RWPE1 (cell line): Measurements from ENCODE around the gene DRD3.

Source experiments
- CTCF ChIA-PET: fragments of 350-600 bp; sonication (Branson Sonifier 250); formaldehyde crosslinking; extraction: SDS; loops from one replicate; lab custom pipeline; 2021; lab: Yijun Ruan, JAX
- POLR2A ChIA-PET: fragments of 400-600 bp; formaldehyde crosslinking; extraction: SDS; loops from one replicate; lab custom pipeline; 2020; ENCODE audit warnings: antibody characterized with exemption; ENCODE audit not compliant: low non-redundant PET; lab: Yijun Ruan, JAX
- DNase-seq: peaks from one replicate; pipeline ENCODE4 v3.0.0; 2012; ENCODE audit warnings: low spot score
- H3K27ac ChIP-seq: fragments of 450-650 bp; 2 replicates; pipeline ENCODE4 v1.5.1; 2017
- TF ChIP-seq, protein P1 (sequence below): fragments of 450-650 bp; conservative IDR thresholded peaks from 2 replicates; pipeline ENCODE4 v1.5.1; 2017; ENCODE audit warnings: low read depth, mild to moderate bottlenecking

Gene DRD3

DNA sequence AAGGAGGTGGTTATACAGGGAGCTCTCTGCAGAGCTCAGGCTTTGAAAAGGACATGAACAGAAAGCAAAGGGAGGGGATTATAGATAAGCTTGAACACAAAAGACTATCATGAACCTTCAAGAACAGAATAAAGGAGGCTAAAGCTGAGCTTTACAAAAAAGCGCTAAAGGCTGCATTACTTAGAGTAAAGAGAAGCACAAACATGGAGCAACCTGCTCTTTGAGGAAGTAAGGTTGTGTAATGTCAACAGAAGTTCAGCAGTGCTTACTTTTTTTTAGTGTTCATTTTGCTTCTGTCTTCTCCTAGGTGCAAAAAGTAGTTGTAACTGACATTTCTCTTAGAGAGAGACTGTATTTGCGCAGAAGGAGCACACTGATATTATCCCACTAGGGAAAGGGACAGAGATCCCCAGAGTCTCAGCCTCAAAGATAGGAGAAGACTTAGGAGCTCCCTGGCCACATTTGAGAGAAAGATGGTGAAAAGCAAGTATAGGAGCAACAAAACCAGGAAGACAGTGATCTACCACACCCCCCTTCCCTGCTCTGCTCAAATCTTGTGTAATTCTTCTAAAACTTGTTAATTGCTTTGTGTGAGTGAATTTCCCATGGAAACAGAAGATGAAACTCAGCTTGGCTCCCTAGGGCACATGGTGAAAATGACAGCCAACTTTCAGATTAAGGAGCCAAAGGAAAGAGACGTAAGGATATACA lies 67.6 kb downstream of the DRD3 start:
- ChIA-PET POLR2A (no interaction called here), CTCF (no interaction called here)
- TF ChIP-seq, protein P1, sequence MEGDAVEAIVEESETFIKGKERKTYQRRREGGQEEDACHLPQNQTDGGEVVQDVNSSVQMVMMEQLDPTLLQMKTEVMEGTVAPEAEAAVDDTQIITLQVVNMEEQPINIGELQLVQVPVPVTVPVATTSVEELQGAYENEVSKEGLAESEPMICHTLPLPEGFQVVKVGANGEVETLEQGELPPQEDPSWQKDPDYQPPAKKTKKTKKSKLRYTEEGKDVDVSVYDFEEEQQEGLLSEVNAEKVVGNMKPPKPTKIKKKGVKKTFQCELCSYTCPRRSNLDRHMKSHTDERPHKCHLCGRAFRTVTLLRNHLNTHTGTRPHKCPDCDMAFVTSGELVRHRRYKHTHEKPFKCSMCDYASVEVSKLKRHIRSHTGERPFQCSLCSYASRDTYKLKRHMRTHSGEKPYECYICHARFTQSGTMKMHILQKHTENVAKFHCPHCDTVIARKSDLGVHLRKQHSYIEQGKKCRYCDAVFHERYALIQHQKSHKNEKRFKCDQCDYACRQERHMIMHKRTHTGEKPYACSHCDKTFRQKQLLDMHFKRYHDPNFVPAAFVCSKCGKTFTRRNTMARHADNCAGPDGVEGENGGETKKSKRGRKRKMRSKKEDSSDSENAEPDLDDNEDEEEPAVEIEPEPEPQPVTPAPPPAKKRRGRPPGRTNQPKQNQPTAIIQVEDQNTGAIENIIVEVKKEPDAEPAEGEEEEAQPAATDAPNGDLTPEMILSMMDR: no peak
- H3K27ac ChIP-seq: no peak overlapping the region
- DNase-seq: no peak

DNA sequence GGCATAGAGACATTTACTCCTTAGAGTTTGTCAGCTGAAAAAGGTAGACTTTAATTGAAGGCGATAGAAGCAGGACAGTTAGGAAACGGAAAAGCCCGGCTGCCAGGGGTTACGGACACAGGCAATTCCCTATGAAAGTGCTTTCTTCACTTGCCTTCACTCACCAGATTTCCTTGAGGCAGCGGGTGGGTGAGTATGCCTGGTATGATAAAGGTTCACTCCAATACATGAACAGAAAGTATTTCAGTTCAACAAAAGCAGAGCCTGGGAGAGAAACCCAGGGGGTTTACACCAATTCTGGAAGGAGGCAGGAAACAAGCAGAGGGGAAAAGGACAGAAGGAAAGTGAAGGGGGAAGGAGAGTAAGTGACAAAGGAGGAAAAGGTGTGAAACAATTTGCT lies 68.4 kb downstream of the DRD3 start:
- CTCF ChIA-PET: interaction anchor here (0.9 kb wide), 1 partner anchor 127 kb away, joined by 3 read pairs; no protein-coding TSS in a partner anchor
- no peak overlapping the region for H3K27ac ChIP-seq
- POLR2A ChIA-PET: no interaction called here
- TF ChIP-seq, protein P1: no peak
- no peak for DNase-seq

DNA sequence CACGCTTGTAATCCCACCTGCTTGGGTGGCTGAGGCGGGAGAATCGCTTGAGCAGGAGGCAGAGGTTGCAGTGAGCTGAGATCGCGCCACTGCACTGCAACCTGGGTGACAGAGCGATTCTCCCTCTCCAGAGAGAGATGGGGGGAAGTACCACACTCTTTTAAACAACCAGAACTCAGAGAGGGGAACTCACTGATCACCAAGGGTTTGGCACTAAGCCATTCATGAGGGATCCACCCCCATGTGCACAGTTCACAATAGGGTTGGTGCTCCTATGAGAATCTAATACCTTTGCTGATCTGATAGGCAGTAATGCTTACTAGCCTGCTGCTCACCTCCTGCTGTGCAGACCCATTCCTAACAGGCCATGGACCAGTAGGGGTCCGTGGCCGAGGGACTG lies 70.7 kb downstream of the DRD3 start:
- ChIA-PET CTCF (no interaction called here), POLR2A (no interaction called here)
- TF ChIP-seq, protein P1: no peak
- H3K27ac ChIP-seq: no peak overlapping the region
- no peak for DNase-seq

DNA sequence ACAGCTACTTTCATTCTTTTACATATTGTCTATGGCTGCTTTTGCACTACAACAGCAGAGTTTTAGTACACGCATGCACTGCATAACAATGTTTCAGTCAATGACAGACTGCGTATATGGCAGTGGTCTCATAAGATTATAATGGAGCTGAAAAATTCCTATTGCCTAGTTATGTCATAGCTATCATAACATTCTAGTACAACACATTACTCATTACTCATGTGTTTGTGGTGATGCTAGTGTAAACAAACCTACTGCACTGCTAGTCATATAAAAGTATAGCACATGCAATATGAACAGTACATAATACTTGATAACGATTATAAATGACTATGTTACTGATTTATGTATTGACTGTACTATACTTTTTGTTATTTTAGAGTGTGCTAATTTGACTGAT lies 74.4 kb downstream of the DRD3 start:
- TF ChIP-seq, protein P1: no peak
- POLR2A ChIA-PET: no interaction called here
- DNase-seq: no peak

DNA sequence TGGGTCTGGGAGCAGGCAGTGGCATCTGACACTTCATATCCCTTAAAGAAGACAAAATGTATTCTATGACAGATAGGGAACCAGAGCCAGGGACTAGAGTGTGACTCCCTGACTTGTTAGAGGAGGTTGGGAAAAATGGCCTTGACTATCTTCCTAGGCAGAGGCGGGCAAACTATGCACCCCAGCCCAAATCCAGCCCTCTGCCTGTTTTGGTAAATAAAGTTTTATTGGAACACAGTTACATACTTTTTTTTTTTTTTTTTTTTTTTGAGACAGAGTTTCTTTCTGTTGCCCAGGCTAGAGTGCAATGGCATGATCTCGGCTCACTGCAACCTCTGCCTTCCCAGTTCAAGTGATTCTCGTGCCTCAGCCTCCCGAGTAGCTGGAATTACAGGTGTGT lies 75.0 kb downstream of the DRD3 start:
- H3K27ac ChIP-seq: no peak overlapping the region
- TF ChIP-seq, protein P1: no peak
- DNase-seq: no peak
- ChIA-PET CTCF (no interaction called here), POLR2A (no interaction called here)

More for the DNA sequence above, 74.4 kb downstream of the DRD3 start:
- H3K27ac ChIP-seq: no peak overlapping the region
- CTCF ChIA-PET: no interaction called here

DNA sequence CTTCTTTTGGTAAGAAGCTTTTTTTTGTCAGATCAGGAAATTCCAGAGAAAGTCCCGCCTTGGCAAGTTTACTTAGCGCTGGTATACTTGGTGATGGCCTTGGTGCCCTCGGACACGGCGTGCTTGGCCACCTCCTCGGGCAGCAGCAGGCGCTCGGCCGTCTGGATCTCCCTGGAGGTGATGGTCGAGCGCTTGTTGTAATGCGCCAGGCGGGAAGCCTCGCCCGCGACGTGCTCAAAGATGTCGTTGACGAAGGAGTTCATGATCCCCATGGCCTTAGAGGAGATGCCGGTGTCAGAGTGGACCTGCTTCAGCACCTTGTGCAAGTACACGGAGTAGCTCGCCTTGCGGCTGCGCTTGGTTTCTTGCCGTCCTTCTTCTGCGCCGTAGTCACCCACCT lies 75.7 kb downstream of the DRD3 start:
- TF ChIP-seq, protein P1: no peak
- DNase-seq: no peak
- no peak overlapping the region for H3K27ac ChIP-seq
- ChIA-PET CTCF (no interaction called here), POLR2A (no interaction called here)
